Measurements from ENCODE around the gene DUSP9.
A peak's percentile ranks its signal among the peaks of the same experiment; 100 is the strongest.
"Not testable (repeated sequence)": the region's sequence is repeated elsewhere in the genome, so short reads cannot be mapped to it uniquely, and the experiment has no call there.

The DUSP9 gene

GRCh38 chrX:153646620-153647373, at the start of gene DUSP9:
Gene DUSP9, plus strand, starts transcription at chrX:153647203. Its CDS starts 751 bp downstream, at chrX:153647954.
- no peak for DNase-seq (ENCODE audit: low read depth in 2 of 2)

GRCh38 chrX:153598541-153599191, 48.3 kb upstream of the DUSP9 start, which contains the start of gene CCNQ:
Gene CCNQ, minus strand, starts transcription at chrX:153599139. Its CDS starts 66 bp downstream, at chrX:153599073.
- peak in 1 of 2 donors; percentile 14 for DNase-seq (ENCODE audit: low read depth in 2 of 2)

DNA sequence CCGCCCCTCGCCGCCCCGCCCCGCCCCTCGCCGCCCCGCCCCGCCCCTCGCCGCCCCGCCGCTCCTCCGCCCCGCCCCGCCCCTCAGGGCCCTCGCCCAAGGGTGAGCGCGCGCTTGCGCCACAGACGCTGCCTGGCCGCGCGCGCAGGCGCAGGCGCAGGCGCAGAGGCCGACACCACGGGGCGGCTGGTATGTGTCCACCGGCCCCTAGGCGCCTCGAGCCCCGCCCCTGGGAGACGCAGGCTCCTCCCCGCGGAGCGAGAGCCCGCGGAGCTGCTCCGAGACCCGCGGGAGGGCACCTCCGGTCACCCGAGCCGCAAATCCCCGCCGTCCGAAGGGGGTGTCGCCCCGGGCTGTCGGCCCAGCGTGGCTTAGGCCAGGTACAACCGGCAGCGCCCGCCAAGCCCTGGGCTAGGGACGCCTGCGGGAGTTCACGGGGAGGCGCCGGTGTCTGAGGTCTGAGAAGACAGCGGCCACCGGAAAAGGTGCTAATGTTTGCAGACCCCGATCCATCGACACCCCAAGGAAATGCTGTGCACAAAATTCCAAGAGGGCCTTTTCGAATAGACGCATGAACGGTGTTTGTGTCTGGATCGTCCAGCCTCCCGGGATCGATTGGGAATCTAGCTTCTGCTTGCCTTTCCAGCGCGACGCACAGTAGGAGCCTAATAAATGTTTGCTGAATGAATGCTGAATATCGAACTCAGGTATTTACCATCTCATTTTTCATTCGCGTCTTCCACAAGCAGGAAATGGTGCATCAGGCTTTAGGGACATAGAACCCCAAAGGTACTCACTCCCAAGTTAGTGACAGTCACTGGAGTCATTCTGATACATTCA, 47.6 kb upstream of the DUSP9 start:
- DNase-seq (ENCODE audit: low read depth in 2 of 2), result peak; percentile 79 to 83

DNA sequence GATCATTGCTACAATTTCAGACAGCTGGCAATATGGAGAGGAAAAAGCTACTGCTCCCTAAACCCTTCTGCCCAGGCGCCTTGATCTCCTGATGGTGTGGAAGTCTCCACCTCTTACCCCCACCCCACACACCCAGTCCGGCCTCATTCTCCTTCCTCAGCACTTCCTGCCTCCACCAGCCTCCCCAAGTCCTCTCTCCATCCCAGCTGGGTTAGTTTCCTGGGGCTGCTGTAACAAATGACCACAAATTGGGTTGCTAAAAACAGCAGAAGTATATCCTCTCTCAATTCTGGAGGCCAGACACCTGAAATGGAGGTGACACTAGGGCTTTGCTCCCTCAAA, 47.0 kb upstream of the DUSP9 start:
- no peak for DNase-seq (ENCODE audit: low read depth in 2 of 2)

DNA sequence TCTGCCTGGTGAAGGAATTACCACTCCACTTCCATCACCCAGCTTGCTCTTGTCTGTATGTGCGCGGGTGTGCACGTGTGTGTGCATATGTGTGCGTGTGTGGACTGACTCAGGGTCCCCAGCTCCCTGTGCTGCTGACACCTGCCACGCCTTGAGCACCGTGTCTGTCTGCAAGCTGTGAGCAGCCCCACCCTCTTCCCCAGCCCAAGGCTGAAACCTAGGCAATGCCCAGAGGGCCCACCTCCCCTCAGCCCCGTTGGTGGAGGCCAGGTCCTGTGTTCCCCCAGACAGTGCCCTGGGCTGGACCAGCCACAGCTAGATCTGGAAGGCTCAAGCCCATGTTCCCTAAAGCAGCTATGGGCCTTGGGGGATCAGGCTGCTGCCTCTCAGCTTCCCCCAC, 46.1 kb upstream of the DUSP9 start:
- DNase-seq (ENCODE audit: low read depth in 2 of 2), result no peak

GRCh38 chrX:153601511-153602110, 45.4 kb upstream of the DUSP9 start:
- DNase-seq (ENCODE audit: low read depth in 2 of 2), result no peak

GRCh38 chrX:153602601-153603000, 44.4 kb upstream of the DUSP9 start:
- DNase-seq (ENCODE audit: low read depth in 2 of 2), result no peak

DNA sequence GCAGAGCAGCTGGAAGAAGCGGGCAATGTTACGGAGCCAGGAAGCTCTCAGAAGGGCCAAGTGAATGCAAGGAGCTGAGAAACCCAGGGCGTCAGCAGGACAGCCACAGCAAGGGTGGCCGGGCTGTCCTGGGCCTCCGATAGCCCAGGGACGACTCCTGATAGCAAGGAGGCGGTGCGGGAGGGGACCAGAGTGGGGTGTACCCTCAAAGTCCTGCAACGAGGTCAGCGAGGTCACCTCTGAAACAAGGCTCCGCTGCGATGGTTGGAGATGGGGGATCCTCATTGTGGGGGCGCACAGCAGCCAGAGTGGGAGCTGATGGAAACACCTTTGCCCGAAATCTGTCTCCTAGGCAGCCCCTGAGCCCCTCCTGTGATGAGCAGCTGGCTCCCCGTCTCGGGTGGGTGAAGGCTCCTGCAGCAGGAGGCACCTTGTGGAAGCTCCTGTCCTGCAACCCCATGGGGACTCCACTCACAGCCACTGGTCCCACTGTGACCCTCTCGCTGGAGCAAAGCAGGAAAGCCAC, 43.8 kb upstream of the DUSP9 start:
- no peak for DNase-seq (ENCODE audit: low read depth in 2 of 2)

GRCh38 chrX:153604666-153605380, 42.2 kb upstream of the DUSP9 start:
- DNase-seq (ENCODE audit: low read depth in 2 of 2), result not testable (repeated sequence)

DNA sequence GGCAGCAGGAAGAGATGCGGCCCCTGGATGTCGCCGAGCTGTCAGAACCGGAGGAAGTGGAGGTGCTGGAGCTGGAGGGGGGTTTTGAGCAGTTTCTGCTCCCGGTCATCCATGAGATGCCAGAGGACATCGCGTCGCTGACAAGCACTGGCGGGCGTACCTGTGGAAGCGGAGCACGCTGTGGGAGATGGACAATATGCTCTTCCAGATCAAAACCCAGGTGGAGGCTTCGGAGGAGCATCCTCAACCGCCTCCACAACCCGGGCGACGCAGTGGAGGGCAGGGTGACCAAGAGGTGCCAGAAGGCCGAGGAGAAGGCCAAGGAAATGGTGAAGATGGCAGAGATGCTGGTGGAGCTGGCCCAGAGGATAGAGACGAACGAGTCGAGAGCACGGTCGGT, 40.5 kb upstream of the DUSP9 start:
- DNase-seq (ENCODE audit: low read depth in 2 of 2), result no peak

DNA sequence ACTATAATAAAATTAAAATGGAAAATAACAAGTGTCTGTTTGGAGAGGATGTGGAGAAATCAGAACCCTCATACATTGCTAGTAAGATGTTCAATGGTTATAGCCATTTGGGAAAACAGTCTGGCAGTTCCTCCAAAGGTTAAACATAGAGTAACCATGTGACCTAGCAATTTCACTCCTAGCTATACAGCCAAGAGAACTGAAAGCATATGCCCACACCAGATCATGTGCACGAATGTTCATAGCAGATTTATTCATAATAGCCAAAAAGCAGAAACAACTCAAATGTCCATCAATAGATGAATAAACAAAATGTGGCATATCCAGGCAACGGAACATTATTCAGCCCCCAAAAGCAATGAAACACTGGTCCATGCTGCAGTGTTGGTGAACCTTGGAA, 38.6 kb upstream of the DUSP9 start:
- no peak for DNase-seq (ENCODE audit: low read depth in 2 of 2)

DNA sequence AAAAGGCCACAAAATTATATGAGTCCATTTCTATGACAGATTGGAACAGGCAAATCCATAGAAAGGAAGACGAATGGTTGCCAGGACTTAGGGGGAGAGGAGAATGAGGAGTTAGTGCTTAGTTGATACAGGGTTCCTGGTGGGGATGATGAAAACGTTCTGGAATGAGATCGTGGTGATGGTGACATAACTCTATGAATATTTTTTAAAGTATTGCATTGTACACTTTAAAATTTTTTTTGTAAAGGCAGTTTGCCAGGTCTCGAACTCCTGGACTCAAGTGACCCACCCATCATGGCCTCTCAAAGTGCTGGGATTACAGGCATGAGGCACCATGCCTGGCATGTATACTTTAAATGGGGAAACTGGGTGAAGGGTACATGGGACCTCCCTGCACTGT, 38.2 kb upstream of the DUSP9 start:
- DNase-seq (ENCODE audit: low read depth in 2 of 2), result no peak

- DNase-seq (ENCODE audit: low read depth in 2 of 2), result peak; percentile 75 to 77
These were observed 36.8 kb upstream of the DUSP9 start for GRCh38 chrX:153609917-153610835.

GRCh38 chrX:153610836-153611213, 36.2 kb upstream of the DUSP9 start:
- no peak for DNase-seq (ENCODE audit: low read depth in 2 of 2)

DNA sequence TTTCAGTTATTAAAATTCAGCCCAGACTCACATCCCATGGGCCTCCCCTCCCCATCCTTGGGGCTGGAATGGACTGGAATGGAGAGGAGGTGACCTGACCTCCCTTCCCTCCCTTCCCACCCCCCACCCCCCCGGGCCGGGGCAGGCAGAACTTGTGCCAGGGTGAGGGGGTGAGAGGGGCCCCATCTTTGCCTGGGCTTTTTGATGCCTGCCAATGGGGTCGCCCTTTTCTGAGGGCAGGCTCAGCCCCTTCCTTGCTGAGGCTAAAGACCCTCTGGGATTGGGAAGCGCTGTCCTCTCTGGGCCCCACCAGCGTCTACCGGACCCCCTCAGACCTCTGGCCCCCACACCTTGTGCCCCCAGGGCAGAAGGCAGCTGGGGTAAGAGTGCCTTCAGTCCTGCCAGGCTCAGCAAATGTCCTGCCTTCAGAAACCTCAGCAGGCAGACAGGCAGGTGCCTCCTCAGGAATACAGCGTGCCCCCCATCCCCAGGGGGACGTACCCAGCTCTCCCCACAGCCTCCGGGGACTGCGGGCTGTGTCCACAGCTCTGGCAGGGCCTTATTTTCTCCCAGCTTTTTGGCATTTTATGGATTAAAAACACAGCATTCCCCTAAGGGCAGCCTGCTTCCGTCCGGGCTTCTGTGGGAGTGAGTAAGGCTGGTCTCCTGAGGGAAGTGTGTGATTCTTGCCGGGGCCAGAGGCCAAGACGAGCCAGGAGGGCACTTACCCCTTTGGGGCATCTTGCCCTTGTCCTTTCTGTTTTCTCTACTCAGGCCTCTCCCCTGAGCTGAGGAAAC, 35.5 kb upstream of the DUSP9 start:
- DNase-seq (ENCODE audit: low read depth in 2 of 2), result no peak

DNA sequence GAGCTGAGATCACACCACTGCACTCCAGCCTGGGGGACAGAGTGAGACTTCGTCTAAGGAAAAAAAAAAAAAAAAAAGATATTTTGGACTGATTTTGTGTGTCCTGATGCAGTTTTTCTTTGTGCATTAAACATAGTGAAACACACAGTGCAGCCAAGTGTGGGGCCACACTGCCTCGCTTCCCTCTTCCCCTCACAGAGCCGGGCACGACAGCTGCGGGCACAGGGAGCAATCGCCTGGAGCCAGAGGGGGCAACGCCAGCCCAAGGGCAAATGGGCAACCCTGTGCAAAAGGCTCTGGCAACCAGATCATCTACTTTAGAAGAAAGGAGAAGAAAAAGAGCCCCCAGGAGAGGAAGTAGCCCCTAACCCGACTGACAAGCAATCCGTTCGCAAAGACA, 34.6 kb upstream of the DUSP9 start:
- no peak for DNase-seq (ENCODE audit: low read depth in 2 of 2)

- DNase-seq (ENCODE audit: low read depth in 2 of 2), result no peak
These were observed 32.2 kb upstream of the DUSP9 start for GRCh38 chrX:153614818-153615217.

DNA sequence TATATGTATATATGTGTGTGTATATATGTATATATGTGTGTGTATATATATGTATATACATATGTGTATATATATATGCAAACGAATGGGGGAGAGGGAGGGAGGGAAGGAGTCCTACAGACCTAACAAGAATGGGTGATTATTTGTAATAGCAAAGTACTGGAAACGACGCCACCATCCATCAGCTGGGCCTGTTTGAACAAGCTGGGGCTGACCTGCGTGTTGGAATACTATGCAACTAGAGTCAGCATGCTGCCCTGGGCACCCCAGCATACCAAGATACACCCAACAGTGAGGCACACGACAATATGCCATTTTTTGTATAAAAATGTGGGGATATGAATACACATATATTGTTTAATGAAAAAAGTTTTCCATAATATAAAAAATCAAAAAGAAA, 26.4 kb upstream of the DUSP9 start:
- no peak for DNase-seq (ENCODE audit: low read depth in 2 of 2)

DNA sequence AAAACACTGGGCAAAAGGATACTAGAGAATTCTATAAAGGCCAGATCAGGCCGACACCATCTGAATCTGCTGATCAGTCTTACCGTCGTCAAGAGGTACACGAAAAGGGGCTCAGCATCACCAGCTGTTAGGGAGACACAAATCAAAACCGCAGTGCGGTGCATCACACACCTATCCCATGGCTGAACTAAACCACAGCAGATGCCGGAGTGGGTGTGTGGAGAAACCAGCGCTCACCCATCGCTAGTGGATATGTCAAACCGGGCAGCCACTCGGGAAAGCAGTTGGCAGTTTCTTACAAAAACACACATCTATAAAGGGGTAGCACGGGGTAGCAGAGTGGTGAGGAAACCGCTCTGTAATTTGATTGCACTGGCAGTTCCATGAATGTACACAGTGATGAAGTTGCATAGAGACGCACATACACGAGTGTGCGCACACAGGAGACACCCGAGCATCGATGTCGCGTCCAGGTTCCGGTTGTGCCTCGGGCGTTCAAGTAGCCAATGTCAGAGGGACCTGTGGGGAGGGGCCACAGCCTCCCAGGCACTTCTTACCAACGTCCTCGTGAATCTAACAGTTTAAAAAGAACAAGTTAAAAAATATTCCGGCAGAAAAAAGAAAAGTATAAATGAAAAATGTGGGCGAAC, 24.9 kb upstream of the DUSP9 start:
- no peak for DNase-seq (ENCODE audit: low read depth in 2 of 2)

All from stimulated activated CD4-positive, alpha-beta T cell treated with anti-CD3 and anti-CD28 coated beads, Interleukin-1b, Interleukin-23, amount 100 ng/mL, for 4 hours (primary cell).